SIG-M5 (cell line): ENCODE measurements around the gene ADORA2B.
A peak's percentile ranks its signal among the peaks of the same experiment; 100 is the strongest.

Experiments
- DNase-seq: peaks from one replicate; lab custom pipeline; 2025; lab: John Stamatoyannopoulos, UW

The ADORA2B gene

DNA sequence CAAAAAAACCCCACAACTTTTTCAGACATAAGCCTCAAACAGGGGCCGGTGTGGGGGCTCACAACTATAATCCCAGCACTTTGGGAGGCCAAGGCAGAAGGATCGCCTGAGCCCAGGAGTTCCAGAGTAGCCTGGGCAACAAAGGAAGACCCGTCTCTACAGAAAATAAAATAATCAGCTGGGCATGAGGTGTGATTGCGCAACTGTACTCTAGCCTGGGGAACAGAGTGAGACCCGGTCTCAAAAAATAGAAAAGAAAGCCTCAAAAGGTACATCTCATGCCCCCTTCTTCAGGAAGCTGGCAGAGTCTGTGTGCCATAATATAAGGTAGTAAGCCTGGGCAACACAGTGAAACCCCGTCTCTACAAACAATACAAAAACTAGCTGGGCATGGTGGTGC, 51.4 kb downstream of the ADORA2B start:
- DNase-seq = no peak

- no peak for DNase-seq
Measured at GRCh38 chr17:15998031-15998562, 53.2 kb downstream of the ADORA2B start.

GRCh38 chr17:15999141-15999973, 54.4 kb downstream of the ADORA2B start, which contains the start of the genes TTC19 and ZSWIM7:
Gene TTC19 (plus strand): TSS chr17:15999824. CDS start chr17:15999849, 25 bp downstream.
Gene ZSWIM7 (minus strand): TSS chr17:15999704. CDS start chr17:15999594, 110 bp downstream.
- peak; percentile 51 for DNase-seq

- no peak for DNase-seq
Measured at GRCh38 chr17:15999974-16000827, 55.3 kb downstream of the ADORA2B start.

DNA sequence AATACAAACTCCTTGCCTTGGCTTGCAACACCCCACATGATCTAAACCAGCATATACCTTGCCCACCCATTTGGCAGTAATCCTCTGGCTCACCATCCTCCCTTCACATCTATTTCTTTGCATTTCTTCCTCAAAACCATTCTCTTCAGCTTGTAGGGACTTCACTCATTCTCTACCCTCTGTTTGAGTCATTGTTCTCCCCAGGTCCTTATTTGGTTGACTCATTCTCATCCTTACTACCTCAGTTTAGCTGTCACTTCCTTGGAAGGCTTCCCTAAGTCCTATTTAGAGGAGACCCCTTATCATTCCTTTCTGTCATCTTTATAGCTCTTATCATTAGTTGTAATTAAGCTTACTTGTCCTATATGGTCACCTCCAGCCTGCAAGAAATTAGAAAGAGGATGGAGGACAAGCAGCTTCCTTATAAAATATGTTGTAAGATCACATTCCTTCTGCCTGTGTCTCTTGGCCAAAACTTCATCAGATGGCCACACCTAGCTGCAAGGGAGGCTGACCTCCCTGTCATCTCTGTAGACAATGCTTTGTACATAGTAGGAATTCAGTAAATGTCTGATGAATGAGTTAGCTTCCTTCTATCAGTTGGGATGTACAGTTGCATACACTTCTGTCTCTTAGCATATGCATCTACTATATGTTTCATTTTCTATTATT, 56.4 kb downstream of the ADORA2B start:
- DNase-seq = no peak

DNA sequence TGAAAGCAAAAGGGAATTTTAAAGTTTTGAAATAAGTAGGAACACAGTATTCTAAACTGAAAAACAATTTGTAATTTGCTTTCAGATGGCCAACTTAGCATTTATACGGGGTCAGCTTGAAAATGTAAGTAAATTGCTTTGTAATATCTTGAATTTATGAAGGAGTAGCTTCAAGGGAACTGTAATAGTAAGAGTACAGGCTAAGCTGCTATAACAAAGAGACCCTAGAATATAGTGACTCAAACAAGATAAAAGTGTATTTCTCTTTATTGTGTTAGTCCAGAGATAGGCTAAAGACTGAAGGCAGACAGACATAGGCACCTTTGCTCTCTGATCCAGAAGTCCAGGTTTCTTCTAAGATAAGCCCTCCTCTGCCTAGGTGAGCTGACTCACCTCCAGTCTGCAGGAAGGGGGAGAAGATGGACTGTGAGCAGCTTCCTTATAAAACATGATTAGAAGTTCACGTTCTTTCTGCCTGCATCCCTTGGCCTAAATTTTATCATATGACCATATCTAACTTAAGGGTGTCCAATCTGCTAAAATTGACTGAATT, 57.9 kb downstream of the ADORA2B start:
- no peak for DNase-seq

- no peak for DNase-seq
Measured at GRCh38 chr17:16003841-16004240, 58.9 kb downstream of the ADORA2B start.

- DNase-seq = no peak
Measured at GRCh38 chr17:16005636-16006035, 60.7 kb downstream of the ADORA2B start.

GRCh38 chr17:16007439-16007838, 62.5 kb downstream of the ADORA2B start:
- no peak for DNase-seq

- no peak for DNase-seq
Measured at GRCh38 chr17:16013943-16014407, 69.0 kb downstream of the ADORA2B start.

DNA sequence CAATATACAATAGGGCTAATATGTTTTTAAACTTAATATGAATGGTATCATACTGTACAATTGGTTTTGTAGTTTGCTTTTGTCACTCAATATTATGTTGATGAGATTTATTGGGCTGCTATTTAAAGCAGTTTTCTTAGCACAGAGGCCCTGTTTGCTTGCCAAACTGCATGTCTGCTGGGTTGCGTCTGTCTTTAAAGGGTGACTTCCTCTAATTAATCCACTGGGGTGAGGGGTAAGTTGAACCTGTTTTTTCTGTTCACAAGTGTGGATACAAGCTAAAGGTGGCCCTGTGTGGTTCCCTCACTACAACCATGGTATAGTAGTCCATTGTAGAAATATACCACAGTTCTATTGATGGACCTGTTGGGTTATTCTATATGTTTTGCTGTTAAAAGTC, 74.4 kb downstream of the ADORA2B start:
- no peak for DNase-seq

DNA sequence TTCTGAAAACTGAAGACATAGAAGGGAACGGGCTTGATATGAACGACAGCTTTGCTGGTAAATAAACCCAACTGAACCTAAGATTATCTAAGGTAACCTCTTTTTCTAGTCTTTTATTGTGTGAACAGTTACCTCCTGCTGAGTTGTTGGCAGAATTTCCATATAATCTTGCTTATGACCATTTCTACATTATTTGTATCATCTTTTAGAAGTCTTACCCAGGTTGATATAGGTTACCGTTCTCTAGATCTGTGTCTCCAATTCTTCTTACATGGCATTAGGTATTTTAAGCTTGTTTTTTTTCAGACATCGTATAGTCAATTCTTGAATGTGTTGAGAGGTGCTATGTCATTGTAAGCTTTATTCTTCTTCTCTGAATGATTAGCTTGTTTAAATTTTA, 79.0 kb downstream of the ADORA2B start:
- no peak for DNase-seq

DNA sequence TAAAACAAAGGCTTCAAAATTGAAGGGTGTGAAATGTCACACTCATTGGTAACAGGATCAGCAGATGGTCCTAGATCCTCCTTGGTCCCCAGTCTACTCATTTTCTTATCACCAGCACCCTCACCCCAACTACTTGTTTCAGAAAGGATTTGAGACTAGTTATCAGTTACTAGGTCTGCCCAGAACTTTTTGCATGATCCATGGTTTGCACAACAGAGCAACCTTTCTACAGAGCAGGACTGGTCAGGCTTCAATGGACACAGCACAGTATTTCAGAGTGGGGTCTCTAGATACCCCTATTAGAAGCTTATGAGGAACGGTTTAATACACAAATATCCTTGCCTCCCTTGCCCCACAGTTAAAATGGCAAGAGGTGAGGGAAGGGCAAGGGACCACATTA, 80.3 kb downstream of the ADORA2B start:
- DNase-seq = no peak
